ENCODE measurements around the gene PLD1.

DNA sequence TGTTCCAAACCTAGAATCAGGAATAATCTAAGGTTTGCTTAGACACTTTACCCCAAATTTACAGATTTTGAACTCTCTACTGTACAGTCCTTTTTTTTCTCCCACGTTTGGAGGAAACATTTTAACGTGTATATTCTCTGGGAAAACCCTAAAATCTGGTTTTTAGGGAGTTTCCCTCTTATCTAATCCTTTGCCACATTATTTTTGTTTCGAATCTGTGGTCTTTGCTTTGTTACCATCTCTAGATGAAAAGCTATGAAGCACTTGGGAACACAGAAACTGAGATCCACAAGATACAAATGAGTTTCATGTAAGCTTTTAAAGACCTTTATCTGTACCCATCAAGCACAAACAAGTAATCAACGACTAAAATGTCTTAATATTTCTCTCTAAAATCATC, 41.3 kb downstream of the PLD1 start:
- TF ChIP-seq, protein P1, sequence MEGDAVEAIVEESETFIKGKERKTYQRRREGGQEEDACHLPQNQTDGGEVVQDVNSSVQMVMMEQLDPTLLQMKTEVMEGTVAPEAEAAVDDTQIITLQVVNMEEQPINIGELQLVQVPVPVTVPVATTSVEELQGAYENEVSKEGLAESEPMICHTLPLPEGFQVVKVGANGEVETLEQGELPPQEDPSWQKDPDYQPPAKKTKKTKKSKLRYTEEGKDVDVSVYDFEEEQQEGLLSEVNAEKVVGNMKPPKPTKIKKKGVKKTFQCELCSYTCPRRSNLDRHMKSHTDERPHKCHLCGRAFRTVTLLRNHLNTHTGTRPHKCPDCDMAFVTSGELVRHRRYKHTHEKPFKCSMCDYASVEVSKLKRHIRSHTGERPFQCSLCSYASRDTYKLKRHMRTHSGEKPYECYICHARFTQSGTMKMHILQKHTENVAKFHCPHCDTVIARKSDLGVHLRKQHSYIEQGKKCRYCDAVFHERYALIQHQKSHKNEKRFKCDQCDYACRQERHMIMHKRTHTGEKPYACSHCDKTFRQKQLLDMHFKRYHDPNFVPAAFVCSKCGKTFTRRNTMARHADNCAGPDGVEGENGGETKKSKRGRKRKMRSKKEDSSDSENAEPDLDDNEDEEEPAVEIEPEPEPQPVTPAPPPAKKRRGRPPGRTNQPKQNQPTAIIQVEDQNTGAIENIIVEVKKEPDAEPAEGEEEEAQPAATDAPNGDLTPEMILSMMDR (conservative IDR thresholded peaks at IDR 0.05): no peak
- TF ChIP-seq EZH2 (IDR thresholded peaks at IDR 0.05; ENCODE audit: low read depth): no peak

All from PC-9 (cell line).